B cell (primary cell): ENCODE measurements around the gene NHERF2.

ENCODE experiments used
- EZH2 ChIP-seq: IDR thresholded peaks from 2 replicates; pipeline ENCODE4 v1.6.1; 2012; ENCODE audit warnings: borderline replicate concordance, low read depth, mild to moderate bottlenecking, moderate library complexity, low read length; ENCODE audit not compliant: insufficient read depth, poor library complexity, severe bottlenecking
- TF ChIP-seq, protein P1 (sequence below): fragments of 200-600 bp; IDR thresholded peaks from one replicate; pipeline ENCODE4 v1.8.0; 2022; ENCODE audit warnings: antibody characterized with exemption, mild to moderate bottlenecking

GRCh38 chr16:2036200-2036966 is 9.7 kb downstream of the NHERF2 start:
- TF ChIP-seq, protein P1, sequence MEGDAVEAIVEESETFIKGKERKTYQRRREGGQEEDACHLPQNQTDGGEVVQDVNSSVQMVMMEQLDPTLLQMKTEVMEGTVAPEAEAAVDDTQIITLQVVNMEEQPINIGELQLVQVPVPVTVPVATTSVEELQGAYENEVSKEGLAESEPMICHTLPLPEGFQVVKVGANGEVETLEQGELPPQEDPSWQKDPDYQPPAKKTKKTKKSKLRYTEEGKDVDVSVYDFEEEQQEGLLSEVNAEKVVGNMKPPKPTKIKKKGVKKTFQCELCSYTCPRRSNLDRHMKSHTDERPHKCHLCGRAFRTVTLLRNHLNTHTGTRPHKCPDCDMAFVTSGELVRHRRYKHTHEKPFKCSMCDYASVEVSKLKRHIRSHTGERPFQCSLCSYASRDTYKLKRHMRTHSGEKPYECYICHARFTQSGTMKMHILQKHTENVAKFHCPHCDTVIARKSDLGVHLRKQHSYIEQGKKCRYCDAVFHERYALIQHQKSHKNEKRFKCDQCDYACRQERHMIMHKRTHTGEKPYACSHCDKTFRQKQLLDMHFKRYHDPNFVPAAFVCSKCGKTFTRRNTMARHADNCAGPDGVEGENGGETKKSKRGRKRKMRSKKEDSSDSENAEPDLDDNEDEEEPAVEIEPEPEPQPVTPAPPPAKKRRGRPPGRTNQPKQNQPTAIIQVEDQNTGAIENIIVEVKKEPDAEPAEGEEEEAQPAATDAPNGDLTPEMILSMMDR: no peak
- TF ChIP-seq EZH2: no peak
